ENCODE data around the gene RAB3B.
"Not testable (repeated sequence)": the region's sequence is repeated elsewhere in the genome, so short reads cannot be mapped to it uniquely, and the experiment has no call there.

RAB3B gene

GRCh38 chr1:51878308-51878615, 112.2 kb downstream of the RAB3B start:
- Histone ChIP-seq H3K4me3 (ENCODE audit: low read length) (peak overlapping the region; percentile 96), H3K18ac (ENCODE audit: low read length) (peak overlapping the region; percentile 52), H4K5ac (ENCODE audit: low read length) (no peak overlapping the region), H3K4ac (ENCODE audit: low read depth, low read length) (peak overlapping the region; percentile 44), H3K56ac (ENCODE audit: low read length) (peak overlapping the region; percentile 100), H3K79me1 (ENCODE audit: low read length) (no peaks in the 10 kb centered on the region), H2BK5ac (ENCODE audit: low read length) (peak overlapping the region; percentile 93), H2BK120ac (ENCODE audit: low read depth, low read length) (no peak overlapping the region), H3K27me3 (ENCODE audit: insufficient read depth, low read length, poor library complexity) (no peaks in the 10 kb centered on the region), H3K79me2 (ENCODE audit: control insufficient read depth, insufficient read depth, low read length) (peaks cover 37% of the 10 kb centered on the region), H3K4me1 (ENCODE audit: control insufficient read depth, low read depth, low read length) (peaks cover 4% of the 10 kb centered on the region), H3K9ac (ENCODE audit: low read length) (peak overlapping the region; percentile 97), H3K23ac (ENCODE audit: low read length) (peak overlapping the region; percentile 94), H4K8ac (ENCODE audit: low read depth, low read length) (no peak overlapping the region), H3K36me3 (ENCODE audit: control insufficient read depth, insufficient read depth, low read length) (no peaks in the 10 kb centered on the region), H2BK15ac (replicated peaks; ENCODE audit: low read depth) (no peak overlapping the region), H3K4me2 (ENCODE audit: low read length) (peak overlapping the region; percentile 34), H2AK5ac (ENCODE audit: low read length) (peak overlapping the region; percentile 38), H3K27ac (ENCODE audit: low read depth, low read length) (peak overlapping the region; percentile 95)
- WGBS (ENCODE audit: extremely low coverage, insufficient coverage, low lambda C conversion rate), result no CpG with 5 or more reads among the region's 17 CpGs
- DNase-seq, result no peak

GRCh38 chr1:51877434-51878307, 112.8 kb downstream of the RAB3B start:
- Histone ChIP-seq H3K79me2 (ENCODE audit: control insufficient read depth, insufficient read depth, low read length) (peaks cover 39% of the 10 kb centered on the region), H3K4me2 (ENCODE audit: low read length) (peak overlapping the region; percentile 34), H2AK5ac (ENCODE audit: low read length) (no peak overlapping the region), H3K23ac (ENCODE audit: low read length) (no peak overlapping the region), H3K4me3 (ENCODE audit: low read length) (peak overlapping the region; percentile 96), H4K5ac (ENCODE audit: low read length) (no peak overlapping the region), H3K56ac (ENCODE audit: low read length) (peak overlapping the region; percentile 100), H3K4ac (ENCODE audit: low read depth, low read length) (peak overlapping the region; percentile 44), H3K4me1 (ENCODE audit: control insufficient read depth, low read depth, low read length) (peaks cover 4% of the 10 kb centered on the region), H2BK5ac (ENCODE audit: low read length) (peak overlapping the region; percentile 93), H3K79me1 (ENCODE audit: low read length) (no peaks in the 10 kb centered on the region), H3K27me3 (ENCODE audit: insufficient read depth, low read length, poor library complexity) (no peaks in the 10 kb centered on the region), H2BK120ac (ENCODE audit: low read depth, low read length) (no peak overlapping the region), H2BK15ac (replicated peaks; ENCODE audit: low read depth) (no peak overlapping the region), H3K9ac (ENCODE audit: low read length) (peak overlapping the region; percentile 97), H3K36me3 (ENCODE audit: control insufficient read depth, insufficient read depth, low read length) (no peaks in the 10 kb centered on the region), H4K8ac (ENCODE audit: low read depth, low read length) (no peak overlapping the region), H3K27ac (ENCODE audit: low read depth, low read length) (peak overlapping the region; percentile 95), H3K18ac (ENCODE audit: low read length) (peak overlapping the region; percentile 52)
- no CpG with 5 or more reads among the region's 21 CpGs for WGBS (ENCODE audit: extremely low coverage, insufficient coverage, low lambda C conversion rate)
- DNase-seq, result peak; percentile 57

GRCh38 chr1:51875836-51876235, 114.7 kb downstream of the RAB3B start:
- Histone ChIP-seq H2AK5ac (ENCODE audit: low read length) (no peak overlapping the region), H3K27ac (ENCODE audit: low read depth, low read length) (no peak overlapping the region), H3K4me2 (ENCODE audit: low read length) (no peak overlapping the region), H3K4me3 (ENCODE audit: low read length) (no peak overlapping the region), H3K79me1 (ENCODE audit: low read length) (peaks cover 3% of the 10 kb centered on the region), H3K18ac (ENCODE audit: low read length) (no peak overlapping the region), H3K79me2 (ENCODE audit: control insufficient read depth, insufficient read depth, low read length) (peaks cover 51% of the 10 kb centered on the region), H2BK5ac (ENCODE audit: low read length) (no peak overlapping the region), H4K5ac (ENCODE audit: low read length) (no peak overlapping the region), H3K56ac (ENCODE audit: low read length) (no peak overlapping the region), H3K9ac (ENCODE audit: low read length) (no peak overlapping the region), H3K36me3 (ENCODE audit: control insufficient read depth, insufficient read depth, low read length) (no peaks in the 10 kb centered on the region), H2BK120ac (ENCODE audit: low read depth, low read length) (no peak overlapping the region), H3K4me1 (ENCODE audit: control insufficient read depth, low read depth, low read length) (peaks cover 4% of the 10 kb centered on the region), H4K8ac (ENCODE audit: low read depth, low read length) (no peak overlapping the region), H3K23ac (ENCODE audit: low read length) (no peak overlapping the region), H3K4ac (ENCODE audit: low read depth, low read length) (no peak overlapping the region), H3K27me3 (ENCODE audit: insufficient read depth, low read length, poor library complexity) (no peaks in the 10 kb centered on the region), H2BK15ac (replicated peaks; ENCODE audit: low read depth) (no peak overlapping the region)
- no peak for DNase-seq

- DNase-seq, result no peak
- WGBS (ENCODE audit: extremely low coverage, insufficient coverage, low lambda C conversion rate), result no CpG with 5 or more reads among the region's 6 CpGs
Measured at GRCh38 chr1:51875291-51875772, 115.2 kb downstream of the RAB3B start.

GRCh38 chr1:51873270-51873669, 117.2 kb downstream of the RAB3B start:
- DNase-seq; H3K27ac ChIP-seq (ENCODE audit: low read depth, low read length); H2BK5ac ChIP-seq (ENCODE audit: low read length); H3K4ac ChIP-seq (ENCODE audit: low read depth, low read length); H3K9ac ChIP-seq (ENCODE audit: low read length); H3K79me1 ChIP-seq (ENCODE audit: low read length); H3K56ac ChIP-seq (ENCODE audit: low read length); H3K23ac ChIP-seq (ENCODE audit: low read length); H3K18ac ChIP-seq (ENCODE audit: low read length); H4K8ac ChIP-seq (ENCODE audit: low read depth, low read length); H3K36me3 ChIP-seq (ENCODE audit: control insufficient read depth, insufficient read depth, low read length); H2AK5ac ChIP-seq (ENCODE audit: low read length); H2BK120ac ChIP-seq (ENCODE audit: low read depth, low read length); H4K5ac ChIP-seq (ENCODE audit: low read length); H2BK15ac ChIP-seq (replicated peaks; ENCODE audit: low read depth); H3K4me1 ChIP-seq (ENCODE audit: control insufficient read depth, low read depth, low read length); H3K4me2 ChIP-seq (ENCODE audit: low read length); H3K4me3 ChIP-seq (ENCODE audit: low read length); H3K27me3 ChIP-seq (ENCODE audit: insufficient read depth, low read length, poor library complexity): not testable (repeated sequence)
- no CpG with 5 or more reads among the region's 1 CpG for WGBS (ENCODE audit: extremely low coverage, insufficient coverage, low lambda C conversion rate)
- H3K79me2 ChIP-seq (ENCODE audit: control insufficient read depth, insufficient read depth, low read length), result peaks cover 61% of the 10 kb centered on the region

More at GRCh38 chr1:51875291-51875772, 115.2 kb downstream of the RAB3B start:
- H3K79me2 ChIP-seq (ENCODE audit: control insufficient read depth, insufficient read depth, low read length), result peaks cover 53% of the 10 kb centered on the region
- no peak overlapping the region for H3K9ac ChIP-seq (ENCODE audit: low read length)
- peaks cover 5% of the 10 kb centered on the region for H3K79me1 ChIP-seq (ENCODE audit: low read length)
- no peak overlapping the region for H3K18ac ChIP-seq (ENCODE audit: low read length)
- H3K56ac ChIP-seq (ENCODE audit: low read length), result peak overlapping the region; percentile 44
- no peak overlapping the region for H3K4me3 ChIP-seq (ENCODE audit: low read length)
- no peak overlapping the region for H2BK5ac ChIP-seq (ENCODE audit: low read length)
- H2BK120ac ChIP-seq (ENCODE audit: low read depth, low read length), result no peak overlapping the region
- no peaks in the 10 kb centered on the region for H3K27me3 ChIP-seq (ENCODE audit: insufficient read depth, low read length, poor library complexity)
- H4K8ac ChIP-seq (ENCODE audit: low read depth, low read length), result no peak overlapping the region
- no peak overlapping the region for H2AK5ac ChIP-seq (ENCODE audit: low read length)
- H2BK15ac ChIP-seq (replicated peaks; ENCODE audit: low read depth), result no peak overlapping the region
- no peak overlapping the region for H3K4ac ChIP-seq (ENCODE audit: low read depth, low read length)
- no peak overlapping the region for H3K4me2 ChIP-seq (ENCODE audit: low read length)
- H4K5ac ChIP-seq (ENCODE audit: low read length), result no peak overlapping the region
- H3K27ac ChIP-seq (ENCODE audit: low read depth, low read length), result no peak overlapping the region
- H3K36me3 ChIP-seq (ENCODE audit: control insufficient read depth, insufficient read depth, low read length), result no peaks in the 10 kb centered on the region
- peaks cover 4% of the 10 kb centered on the region for H3K4me1 ChIP-seq (ENCODE audit: control insufficient read depth, low read depth, low read length)
- H3K23ac ChIP-seq (ENCODE audit: low read length), result no peak overlapping the region
